ENCODE data around the gene KIF23.

KIF23 gene

GRCh38 chr15:69469467-69470201 is 55.5 kb downstream of the KIF23 start:
- Histone ChIP-seq H3K27ac (ENCODE audit: low read length) (no peak overlapping the region), H3K4me1 (ENCODE audit: control insufficient read depth, low read depth, low read length) (no peaks in the 10 kb centered on the region), H3K27me3 (ENCODE audit: control insufficient read depth, insufficient read depth, low read length) (no peaks in the 10 kb centered on the region), H3K9me3 (ENCODE audit: control insufficient read depth, low read depth, low read length) (no peaks in the 10 kb centered on the region), H3K4me3 (ENCODE audit: low read length) (no peak overlapping the region), H3K9ac (ENCODE audit: low read length) (no peak overlapping the region), H3K36me3 (ENCODE audit: control insufficient read depth, low read depth, low read length) (no peaks in the 10 kb centered on the region)

DNA sequence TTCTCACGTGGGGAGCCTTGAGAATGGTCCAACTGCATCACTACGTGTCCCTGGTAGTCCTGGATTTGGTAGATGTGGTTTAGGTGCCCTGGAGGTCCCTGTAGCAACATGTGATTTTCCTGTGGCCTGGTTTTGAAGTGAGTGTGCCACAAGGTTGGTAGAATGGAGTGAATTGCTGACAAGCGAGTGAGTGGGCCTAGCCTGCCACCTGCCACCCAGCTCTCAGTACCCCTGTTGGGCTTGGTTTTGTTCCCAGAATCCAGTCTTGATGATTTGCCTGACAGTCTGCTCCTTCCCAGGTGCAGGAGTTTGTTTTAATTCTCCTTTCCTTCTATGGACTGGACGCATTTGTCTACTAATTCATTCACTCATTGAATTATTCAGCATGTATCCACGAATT is 57.9 kb downstream of the KIF23 start:
- no peak overlapping the region for H3K9ac ChIP-seq (ENCODE audit: low read length)
- H3K27ac ChIP-seq (ENCODE audit: low read length) = no peak overlapping the region
- H3K36me3 ChIP-seq (ENCODE audit: control insufficient read depth, low read depth, low read length) = no peaks in the 10 kb centered on the region
- no peak overlapping the region for H3K4me3 ChIP-seq (ENCODE audit: low read length)
- H3K9me3 ChIP-seq (ENCODE audit: control insufficient read depth, low read depth, low read length) = no peaks in the 10 kb centered on the region
- H3K27me3 ChIP-seq (ENCODE audit: control insufficient read depth, insufficient read depth, low read length) = no peaks in the 10 kb centered on the region
- no peaks in the 10 kb centered on the region for H3K4me1 ChIP-seq (ENCODE audit: control insufficient read depth, low read depth, low read length)

DNA sequence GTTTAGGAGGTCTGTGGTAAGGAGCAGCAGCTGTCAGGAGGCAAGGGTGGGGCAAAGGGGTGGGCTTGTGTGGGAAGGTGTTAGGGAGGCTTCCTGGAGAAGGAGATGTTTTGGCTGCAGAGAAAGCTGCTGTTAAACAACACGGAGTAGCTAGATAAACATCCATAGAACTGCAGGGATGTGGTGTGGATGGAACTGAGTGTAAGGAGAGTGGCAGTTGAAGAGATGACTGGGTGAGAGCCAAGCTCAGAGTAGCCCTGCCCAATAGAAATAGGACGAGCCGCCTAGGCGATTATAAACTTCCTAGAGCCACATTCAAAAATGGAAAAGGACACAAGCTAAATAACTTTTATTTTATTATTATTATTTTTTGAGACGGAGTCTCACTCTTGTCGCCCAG is 58.4 kb downstream of the KIF23 start:
- Histone ChIP-seq H3K27ac (ENCODE audit: low read length) (no peak overlapping the region), H3K9me3 (ENCODE audit: control insufficient read depth, low read depth, low read length) (no peaks in the 10 kb centered on the region), H3K9ac (ENCODE audit: low read length) (no peak overlapping the region), H3K36me3 (ENCODE audit: control insufficient read depth, low read depth, low read length) (no peaks in the 10 kb centered on the region), H3K27me3 (ENCODE audit: control insufficient read depth, insufficient read depth, low read length) (no peaks in the 10 kb centered on the region), H3K4me3 (ENCODE audit: low read length) (no peak overlapping the region), H3K4me1 (ENCODE audit: control insufficient read depth, low read depth, low read length) (no peaks in the 10 kb centered on the region)

DNA sequence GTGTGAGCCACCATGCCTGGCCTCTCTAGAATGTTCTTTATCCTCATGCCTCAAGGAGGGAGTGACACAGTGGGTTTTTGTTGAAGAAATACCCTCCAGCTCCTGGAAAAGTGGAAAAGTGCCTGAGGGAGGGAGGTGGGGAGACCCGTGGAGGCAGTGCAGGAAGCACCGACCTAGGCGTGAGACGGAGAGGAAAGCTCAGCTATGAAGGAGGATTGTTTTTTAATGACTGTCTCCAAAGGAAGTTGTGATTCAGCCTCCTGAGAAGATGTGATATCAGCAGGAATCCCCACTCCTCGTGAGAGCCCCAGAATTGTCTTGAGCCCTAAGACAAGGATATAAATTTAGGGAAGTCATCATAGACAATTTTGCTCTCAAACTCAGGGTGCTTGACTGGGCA is 60.1 kb downstream of the KIF23 start:
- H3K9me3 ChIP-seq (ENCODE audit: control insufficient read depth, low read depth, low read length) = no peaks in the 10 kb centered on the region
- H3K9ac ChIP-seq (ENCODE audit: low read length) = no peak overlapping the region
- no peaks in the 10 kb centered on the region for H3K27me3 ChIP-seq (ENCODE audit: control insufficient read depth, insufficient read depth, low read length)
- no peaks in the 10 kb centered on the region for H3K4me1 ChIP-seq (ENCODE audit: control insufficient read depth, low read depth, low read length)
- no peaks in the 10 kb centered on the region for H3K36me3 ChIP-seq (ENCODE audit: control insufficient read depth, low read depth, low read length)
- no peak overlapping the region for H3K4me3 ChIP-seq (ENCODE audit: low read length)
- H3K27ac ChIP-seq (ENCODE audit: low read length) = no peak overlapping the region

DNA sequence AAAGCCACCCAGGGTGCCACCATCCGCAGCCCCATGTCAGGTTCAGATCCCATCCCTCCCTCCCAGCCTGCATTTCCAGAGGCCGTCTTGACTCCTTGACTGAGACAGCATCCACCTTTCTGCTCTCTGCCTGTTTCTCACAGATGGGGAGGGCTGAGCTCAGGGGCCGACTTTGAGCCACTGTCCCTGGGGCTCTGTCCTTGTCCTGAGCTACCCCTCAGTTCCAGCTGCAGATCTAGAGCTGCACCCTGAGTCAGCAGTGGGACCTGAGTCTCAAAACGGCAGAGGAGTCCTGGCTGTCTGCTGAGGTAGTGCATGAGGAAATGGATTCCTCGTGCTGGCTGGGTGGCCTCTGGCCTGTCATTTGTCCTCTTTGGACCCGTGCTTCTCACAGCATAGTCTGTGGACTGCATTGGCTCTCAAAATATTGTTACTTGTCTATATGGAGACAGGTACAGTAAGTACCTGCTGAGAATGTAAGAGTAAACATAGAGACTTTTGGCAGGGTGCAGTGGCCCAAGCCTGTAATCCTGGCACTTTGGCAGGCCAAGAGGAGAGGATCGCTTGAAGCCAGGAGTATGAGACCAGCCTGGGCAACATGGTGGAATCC is 60.8 kb downstream of the KIF23 start:
- no peaks in the 10 kb centered on the region for H3K36me3 ChIP-seq (ENCODE audit: control insufficient read depth, low read depth, low read length)
- H3K27ac ChIP-seq (ENCODE audit: low read length) = no peak overlapping the region

GRCh38 chr15:69475769-69476358 is 61.7 kb downstream of the KIF23 start:
- no peaks in the 10 kb centered on the region for H3K9me3 ChIP-seq (ENCODE audit: control insufficient read depth, low read depth, low read length)
- H3K4me3 ChIP-seq (ENCODE audit: low read length) = no peak overlapping the region
- no peak overlapping the region for H3K27ac ChIP-seq (ENCODE audit: low read length)
- no peak overlapping the region for H3K9ac ChIP-seq (ENCODE audit: low read length)
- H3K36me3 ChIP-seq (ENCODE audit: control insufficient read depth, low read depth, low read length) = no peaks in the 10 kb centered on the region
- H3K27me3 ChIP-seq (ENCODE audit: control insufficient read depth, insufficient read depth, low read length) = no peaks in the 10 kb centered on the region
- H3K4me1 ChIP-seq (ENCODE audit: control insufficient read depth, low read depth, low read length) = no peaks in the 10 kb centered on the region

More for the DNA sequence above, 60.8 kb downstream of the KIF23 start:
- no peak overlapping the region for H3K9ac ChIP-seq (ENCODE audit: low read length)
- H3K27me3 ChIP-seq (ENCODE audit: control insufficient read depth, insufficient read depth, low read length) = no peaks in the 10 kb centered on the region
- H3K4me1 ChIP-seq (ENCODE audit: control insufficient read depth, low read depth, low read length) = no peaks in the 10 kb centered on the region
- H3K9me3 ChIP-seq (ENCODE audit: control insufficient read depth, low read depth, low read length) = no peaks in the 10 kb centered on the region
- no peak overlapping the region for H3K4me3 ChIP-seq (ENCODE audit: low read length)

- H3K27me3 ChIP-seq (ENCODE audit: control insufficient read depth, insufficient read depth, low read length) = no peaks in the 10 kb centered on the region
- no peak overlapping the region for H3K4me3 ChIP-seq (ENCODE audit: low read length)
- H3K27ac ChIP-seq (ENCODE audit: low read length) = no peak overlapping the region
- H3K4me1 ChIP-seq (ENCODE audit: control insufficient read depth, low read depth, low read length) = no peaks in the 10 kb centered on the region
- no peaks in the 10 kb centered on the region for H3K36me3 ChIP-seq (ENCODE audit: control insufficient read depth, low read depth, low read length)
- H3K9me3 ChIP-seq (ENCODE audit: control insufficient read depth, low read depth, low read length) = no peaks in the 10 kb centered on the region
- H3K9ac ChIP-seq (ENCODE audit: low read length) = no peak overlapping the region
Observed at GRCh38 chr15:69476704-69477473, 62.7 kb downstream of the KIF23 start.

- H3K4me3 ChIP-seq (ENCODE audit: low read length) = no peak overlapping the region
- H3K4me1 ChIP-seq (ENCODE audit: control insufficient read depth, low read depth, low read length) = no peaks in the 10 kb centered on the region
- no peaks in the 10 kb centered on the region for H3K9me3 ChIP-seq (ENCODE audit: control insufficient read depth, low read depth, low read length)
- no peaks in the 10 kb centered on the region for H3K36me3 ChIP-seq (ENCODE audit: control insufficient read depth, low read depth, low read length)
- no peaks in the 10 kb centered on the region for H3K27me3 ChIP-seq (ENCODE audit: control insufficient read depth, insufficient read depth, low read length)
- H3K27ac ChIP-seq (ENCODE audit: low read length) = no peak overlapping the region
- H3K9ac ChIP-seq (ENCODE audit: low read length) = no peak overlapping the region
Observed at GRCh38 chr15:69478259-69478781, 64.2 kb downstream of the KIF23 start.

- H3K9ac ChIP-seq (ENCODE audit: low read length) = no peak overlapping the region
- no peaks in the 10 kb centered on the region for H3K36me3 ChIP-seq (ENCODE audit: control insufficient read depth, low read depth, low read length)
- H3K4me3 ChIP-seq (ENCODE audit: low read length) = no peak overlapping the region
- no peaks in the 10 kb centered on the region for H3K4me1 ChIP-seq (ENCODE audit: control insufficient read depth, low read depth, low read length)
- no peaks in the 10 kb centered on the region for H3K27me3 ChIP-seq (ENCODE audit: control insufficient read depth, insufficient read depth, low read length)
- H3K27ac ChIP-seq (ENCODE audit: low read length) = no peak overlapping the region
- no peaks in the 10 kb centered on the region for H3K9me3 ChIP-seq (ENCODE audit: control insufficient read depth, low read depth, low read length)
Observed at GRCh38 chr15:69479081-69479480, 64.9 kb downstream of the KIF23 start.

DNA sequence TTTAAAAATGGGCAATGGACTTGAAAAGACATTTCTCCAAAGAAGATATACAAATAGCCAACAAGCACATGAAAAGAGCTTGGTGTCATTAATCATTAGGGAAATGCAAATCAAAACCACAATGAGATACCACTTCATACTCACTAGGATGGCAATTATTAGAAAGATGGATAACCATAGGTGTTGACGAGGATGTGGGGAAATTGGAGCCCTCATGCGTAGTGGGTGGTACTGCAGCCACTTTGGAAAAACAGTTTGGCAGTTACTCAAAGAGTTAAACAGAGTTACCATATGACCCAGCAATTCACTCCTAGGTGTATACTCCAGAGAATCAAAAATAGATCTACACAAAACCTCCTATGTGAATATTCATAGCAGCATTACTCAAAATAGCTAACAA is 65.8 kb downstream of the KIF23 start:
- no peaks in the 10 kb centered on the region for H3K9me3 ChIP-seq (ENCODE audit: control insufficient read depth, low read depth, low read length)
- no peaks in the 10 kb centered on the region for H3K36me3 ChIP-seq (ENCODE audit: control insufficient read depth, low read depth, low read length)
- no peak overlapping the region for H3K9ac ChIP-seq (ENCODE audit: low read length)
- H3K27ac ChIP-seq (ENCODE audit: low read length) = no peak overlapping the region
- H3K27me3 ChIP-seq (ENCODE audit: control insufficient read depth, insufficient read depth, low read length) = no peaks in the 10 kb centered on the region
- no peaks in the 10 kb centered on the region for H3K4me1 ChIP-seq (ENCODE audit: control insufficient read depth, low read depth, low read length)
- H3K4me3 ChIP-seq (ENCODE audit: low read length) = no peak overlapping the region

DNA sequence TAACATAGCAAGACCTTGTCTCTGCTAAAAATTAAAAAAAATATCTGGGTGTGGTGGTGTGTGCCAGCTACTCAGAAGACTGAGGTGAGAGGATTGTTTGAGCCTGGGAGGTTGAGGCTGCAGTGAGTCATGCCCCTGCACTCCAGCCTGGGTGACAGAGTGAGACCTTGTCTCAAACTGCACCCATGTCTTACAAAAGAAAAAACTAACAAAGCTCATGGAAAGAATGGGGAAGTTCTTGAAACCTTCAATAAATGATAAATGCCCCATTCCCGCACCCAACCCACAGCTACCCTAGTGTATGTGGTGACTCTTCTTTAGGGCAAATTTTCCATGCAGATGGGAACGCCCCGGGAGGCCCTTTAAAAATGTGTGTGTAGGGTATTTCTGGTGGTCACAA is 66.8 kb downstream of the KIF23 start:
- no peaks in the 10 kb centered on the region for H3K36me3 ChIP-seq (ENCODE audit: control insufficient read depth, low read depth, low read length)
- H3K27me3 ChIP-seq (ENCODE audit: control insufficient read depth, insufficient read depth, low read length) = no peaks in the 10 kb centered on the region
- H3K9me3 ChIP-seq (ENCODE audit: control insufficient read depth, low read depth, low read length) = no peaks in the 10 kb centered on the region
- no peak overlapping the region for H3K27ac ChIP-seq (ENCODE audit: low read length)
- no peak overlapping the region for H3K4me3 ChIP-seq (ENCODE audit: low read length)
- H3K9ac ChIP-seq (ENCODE audit: low read length) = no peak overlapping the region
- no peaks in the 10 kb centered on the region for H3K4me1 ChIP-seq (ENCODE audit: control insufficient read depth, low read depth, low read length)
